Parathyroid adenoma (tissue), 2 donors: ENCODE results near the gene NKAIN2.

Experiments used
- H2AFZ ChIP-seq: fragments of 300-600 bp; sonication (generic); one replicate; pipeline ENCODE4 v1.7.0; 2017; ENCODE audit warnings: antibody characterized with exemption, mild to moderate bottlenecking
- H3K27ac ChIP-seq: fragments of 300-600 bp; sonication (generic); one replicate; pipeline ENCODE4 v1.7.0; 2017
- H3K27me3 ChIP-seq: fragments of 300-600 bp; sonication (generic); one replicate; pipeline ENCODE4 v1.7.0; 2017; ENCODE audit warnings: low read length; ENCODE audit not compliant: control insufficient read depth, insufficient read depth
- H3K36me3 ChIP-seq: fragments of 300-600 bp; sonication (generic); one replicate; pipeline ENCODE4 v1.7.0; 2017; ENCODE audit warnings: low read length; ENCODE audit not compliant: control insufficient read depth, insufficient read depth
- H3K4me1 ChIP-seq: fragments of 300-600 bp; sonication (generic); one replicate; pipeline ENCODE4 v1.7.0; 2017; ENCODE audit warnings: control low read depth
- H3K4me2 ChIP-seq: fragments of 300-600 bp; sonication (generic); one replicate; pipeline ENCODE4 v1.7.0; 2017; ENCODE audit warnings: low read length
- H3K4me3 ChIP-seq: fragments of 300-600 bp; sonication (generic); one replicate; pipeline ENCODE4 v1.7.0; 2017; ENCODE audit warnings: low read depth, low read length
- H3K79me2 ChIP-seq: fragments of 300-600 bp; sonication (generic); one replicate; pipeline ENCODE4 v1.7.0; 2017; ENCODE audit warnings: control low read depth
- H3K9ac ChIP-seq: fragments of 300-600 bp; sonication (generic); one replicate; pipeline ENCODE4 v1.7.0; 2017; ENCODE audit warnings: mild to moderate bottlenecking
- H3K9me3 ChIP-seq: fragments of 300-600 bp; sonication (generic); one replicate; pipeline ENCODE4 v1.7.0; 2017; ENCODE audit warnings: low read length; ENCODE audit not compliant: control insufficient read depth
- TF ChIP-seq, protein P1 (sequence below): fragments of 300-600 bp; sonication (generic); IDR thresholded peaks from one replicate; pipeline ENCODE4 v1.7.0; 2017; ENCODE audit warnings: antibody characterized with exemption, mild to moderate bottlenecking
- donor health status: primary hyperparathyroidism.

NKAIN2 gene

DNA sequence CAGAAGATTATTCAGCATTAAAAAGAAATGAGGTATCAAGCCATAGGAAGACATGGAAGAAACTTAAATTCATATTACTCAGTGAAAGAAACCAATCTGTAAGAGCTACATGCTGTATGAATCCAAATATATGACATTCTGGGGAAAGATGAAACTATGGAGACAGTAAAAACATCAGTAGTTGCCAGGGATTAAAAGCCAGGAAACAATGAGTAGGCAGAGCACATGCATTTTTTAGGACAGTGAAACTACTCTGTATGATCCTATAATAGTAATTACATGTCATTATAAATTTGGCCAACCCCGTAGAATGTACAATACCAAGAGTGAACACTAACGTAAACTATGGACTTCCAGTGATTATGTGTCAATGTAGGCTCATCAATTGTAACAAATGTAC lies 1065.8 kb downstream of the NKAIN2 start:
- Histone ChIP-seq H3K9me3 (no peaks in the 10 kb centered on the region), H3K4me3 (no peak overlapping the region), H3K36me3 (no peaks in the 10 kb centered on the region), H3K79me2 (no peaks in the 10 kb centered on the region), H3K27me3 (no peaks in the 10 kb centered on the region), H2AFZ (no peak overlapping the region), H3K4me1 (no peaks in the 10 kb centered on the region), H3K27ac (no peak overlapping the region), H3K4me2 (no peak overlapping the region), H3K9ac (no peak overlapping the region)
- TF ChIP-seq, protein P1, sequence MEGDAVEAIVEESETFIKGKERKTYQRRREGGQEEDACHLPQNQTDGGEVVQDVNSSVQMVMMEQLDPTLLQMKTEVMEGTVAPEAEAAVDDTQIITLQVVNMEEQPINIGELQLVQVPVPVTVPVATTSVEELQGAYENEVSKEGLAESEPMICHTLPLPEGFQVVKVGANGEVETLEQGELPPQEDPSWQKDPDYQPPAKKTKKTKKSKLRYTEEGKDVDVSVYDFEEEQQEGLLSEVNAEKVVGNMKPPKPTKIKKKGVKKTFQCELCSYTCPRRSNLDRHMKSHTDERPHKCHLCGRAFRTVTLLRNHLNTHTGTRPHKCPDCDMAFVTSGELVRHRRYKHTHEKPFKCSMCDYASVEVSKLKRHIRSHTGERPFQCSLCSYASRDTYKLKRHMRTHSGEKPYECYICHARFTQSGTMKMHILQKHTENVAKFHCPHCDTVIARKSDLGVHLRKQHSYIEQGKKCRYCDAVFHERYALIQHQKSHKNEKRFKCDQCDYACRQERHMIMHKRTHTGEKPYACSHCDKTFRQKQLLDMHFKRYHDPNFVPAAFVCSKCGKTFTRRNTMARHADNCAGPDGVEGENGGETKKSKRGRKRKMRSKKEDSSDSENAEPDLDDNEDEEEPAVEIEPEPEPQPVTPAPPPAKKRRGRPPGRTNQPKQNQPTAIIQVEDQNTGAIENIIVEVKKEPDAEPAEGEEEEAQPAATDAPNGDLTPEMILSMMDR = no peak

DNA sequence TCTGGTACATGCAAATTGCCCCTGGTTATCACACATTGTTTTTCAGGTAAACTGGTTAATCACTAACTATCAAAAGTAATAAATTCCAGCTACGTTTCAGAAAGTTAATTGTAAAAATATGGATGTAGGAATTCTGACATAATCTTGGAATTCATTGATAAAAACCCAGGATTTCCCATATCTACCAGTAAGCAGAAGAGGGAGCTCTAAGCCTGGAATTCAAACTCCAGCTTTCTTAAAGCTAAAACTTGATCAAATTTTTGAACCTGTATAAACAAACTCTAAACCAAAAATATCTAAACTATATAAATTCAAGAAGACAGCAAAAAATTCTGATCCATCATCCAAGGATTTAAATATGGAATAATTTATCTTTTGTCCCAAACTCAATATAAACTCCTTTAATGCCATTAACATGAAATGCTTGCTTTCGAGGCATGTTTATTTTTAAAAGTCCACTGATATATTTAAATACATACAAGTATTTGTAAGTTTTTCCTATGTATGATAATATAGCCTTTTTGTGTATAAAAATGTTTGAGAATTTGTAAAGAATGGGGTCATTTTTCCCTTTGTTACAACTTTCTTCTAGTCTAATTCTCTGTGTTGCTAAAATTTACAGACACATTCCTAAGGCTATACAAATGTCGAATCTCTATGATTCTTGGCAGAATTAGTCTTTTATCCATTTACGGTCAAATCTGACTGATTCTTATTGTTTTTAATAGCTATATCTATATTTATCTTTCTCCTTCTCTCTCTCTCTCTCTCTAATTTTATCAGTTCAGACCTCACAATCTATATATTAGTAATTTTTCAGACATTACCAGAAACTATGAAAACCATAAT lies 1067.2 kb downstream of the NKAIN2 start:
- no peak overlapping the region for H2AFZ ChIP-seq
- H3K27ac ChIP-seq = no peak overlapping the region
- H3K27me3 ChIP-seq = no peaks in the 10 kb centered on the region
- no peak overlapping the region for H3K4me3 ChIP-seq
- no peaks in the 10 kb centered on the region for H3K4me1 ChIP-seq
- no peak overlapping the region for H3K4me2 ChIP-seq
- no peaks in the 10 kb centered on the region for H3K9me3 ChIP-seq
- no peak overlapping the region for H3K9ac ChIP-seq
- H3K36me3 ChIP-seq = no peaks in the 10 kb centered on the region
- TF ChIP-seq, protein P1 = peak; percentile 69
- H3K79me2 ChIP-seq = no peaks in the 10 kb centered on the region

DNA sequence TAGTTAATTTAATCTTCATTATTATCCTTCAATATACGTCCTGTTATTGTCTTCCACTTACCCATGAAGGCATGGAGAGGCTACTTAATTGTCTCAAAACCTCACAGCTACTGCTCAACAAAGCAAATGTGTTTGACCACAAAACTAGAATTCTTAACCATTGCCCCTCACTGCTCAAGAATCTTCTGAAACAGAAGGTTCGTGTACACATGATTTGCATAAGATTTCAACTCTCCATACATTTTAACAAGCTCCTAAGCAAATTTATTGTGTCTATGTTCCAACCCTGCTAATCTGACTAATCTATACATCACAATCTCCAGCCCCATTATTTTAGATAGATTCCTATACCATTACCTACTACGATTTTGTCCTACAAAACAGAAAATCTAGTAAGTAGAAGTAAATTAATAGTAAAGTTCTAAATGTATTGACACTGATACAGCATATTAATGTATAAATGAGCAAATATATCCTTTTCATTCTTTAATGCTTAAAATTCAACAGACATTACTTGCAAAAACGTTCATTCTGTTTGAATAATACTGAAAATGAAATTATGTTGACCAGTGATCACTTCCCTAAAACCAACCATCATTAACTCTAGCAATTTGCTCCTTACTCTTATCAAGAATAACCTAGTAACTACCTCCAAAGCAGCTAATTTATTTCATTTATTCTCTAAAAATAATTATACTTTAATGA lies 1068.8 kb downstream of the NKAIN2 start:
- Histone ChIP-seq H3K4me3 (no peak overlapping the region), H3K27me3 (no peaks in the 10 kb centered on the region), H3K27ac (no peak overlapping the region), H3K9ac (no peak overlapping the region), H3K9me3 (no peaks in the 10 kb centered on the region), H2AFZ (no peak overlapping the region), H3K79me2 (no peaks in the 10 kb centered on the region), H3K36me3 (no peaks in the 10 kb centered on the region), H3K4me2 (no peak overlapping the region), H3K4me1 (no peaks in the 10 kb centered on the region)
- TF ChIP-seq, protein P1 = no peak

DNA sequence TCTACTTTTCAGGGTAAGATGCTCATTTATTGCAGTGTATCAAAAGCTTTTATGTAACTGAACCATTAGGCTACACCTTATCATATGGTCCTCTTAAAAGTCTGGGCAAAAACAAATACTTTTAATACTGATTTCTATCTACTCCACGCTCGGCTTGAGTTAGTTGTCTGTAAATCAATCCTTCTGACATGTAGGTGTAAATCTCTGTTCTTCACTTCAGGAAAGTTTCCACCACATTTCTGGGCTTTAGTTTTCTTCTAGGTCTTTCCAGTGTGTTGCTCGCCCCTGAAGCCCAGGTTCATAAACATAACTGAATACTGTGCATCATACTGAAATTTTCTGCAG lies 1069.4 kb downstream of the NKAIN2 start:
- Histone ChIP-seq H3K9me3 (no peaks in the 10 kb centered on the region), H3K4me1 (no peaks in the 10 kb centered on the region), H3K27me3 (no peaks in the 10 kb centered on the region), H3K4me2 (peak overlapping the region; percentile 60), H3K36me3 (no peaks in the 10 kb centered on the region), H2AFZ (no peak overlapping the region), H3K9ac (no peak overlapping the region), H3K79me2 (no peaks in the 10 kb centered on the region), H3K4me3 (no peak overlapping the region), H3K27ac (no peak overlapping the region)
- TF ChIP-seq, protein P1 = no peak
